ENCODE results near the gene RAPGEF4.

Gene RAPGEF4

DNA sequence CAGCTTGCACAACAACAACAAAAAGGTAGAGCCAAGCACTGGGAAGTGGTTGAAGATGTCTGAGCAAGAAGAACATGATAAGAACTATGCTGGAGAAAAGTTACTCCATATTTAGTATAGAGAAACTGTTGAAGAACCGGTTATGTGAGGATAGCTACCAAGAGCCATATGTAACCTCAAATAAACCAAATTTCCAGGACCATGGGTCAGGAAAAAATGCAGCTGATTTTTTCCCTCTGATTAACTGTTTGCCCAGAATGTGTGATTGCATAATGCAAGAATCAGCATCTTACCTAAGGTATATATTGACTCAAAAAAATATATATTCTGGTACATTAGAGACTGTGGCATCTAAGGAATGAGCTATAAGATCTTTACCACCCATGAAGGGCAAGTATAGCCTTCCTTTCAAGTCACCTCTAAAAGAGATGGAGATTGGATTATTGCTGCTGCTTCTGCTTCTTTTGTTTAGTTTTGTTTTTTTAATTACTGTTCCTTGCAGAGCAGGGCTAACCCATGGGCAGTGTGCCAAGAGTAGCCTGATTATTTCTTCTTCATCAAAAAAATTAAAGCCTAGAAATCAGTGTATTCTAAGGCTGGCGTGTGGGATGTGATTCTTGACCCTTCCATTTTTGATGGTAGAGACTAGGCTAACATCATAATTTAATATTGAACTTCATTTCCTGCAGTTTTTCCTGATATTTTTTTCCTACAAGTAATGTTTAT is 263.1 kb downstream of the RAPGEF4 start:
- Mint-ChIP-seq H3K4me3 (no peak overlapping the region), H3K9me3 (no peaks in the 10 kb centered on the region), H3K4me1 (no peaks in the 10 kb centered on the region), H3K36me3 (peaks cover 4% of the 10 kb centered on the region), H3K27ac (no peak overlapping the region), H3K27me3 (peaks cover 6% of the 10 kb centered on the region)

DNA sequence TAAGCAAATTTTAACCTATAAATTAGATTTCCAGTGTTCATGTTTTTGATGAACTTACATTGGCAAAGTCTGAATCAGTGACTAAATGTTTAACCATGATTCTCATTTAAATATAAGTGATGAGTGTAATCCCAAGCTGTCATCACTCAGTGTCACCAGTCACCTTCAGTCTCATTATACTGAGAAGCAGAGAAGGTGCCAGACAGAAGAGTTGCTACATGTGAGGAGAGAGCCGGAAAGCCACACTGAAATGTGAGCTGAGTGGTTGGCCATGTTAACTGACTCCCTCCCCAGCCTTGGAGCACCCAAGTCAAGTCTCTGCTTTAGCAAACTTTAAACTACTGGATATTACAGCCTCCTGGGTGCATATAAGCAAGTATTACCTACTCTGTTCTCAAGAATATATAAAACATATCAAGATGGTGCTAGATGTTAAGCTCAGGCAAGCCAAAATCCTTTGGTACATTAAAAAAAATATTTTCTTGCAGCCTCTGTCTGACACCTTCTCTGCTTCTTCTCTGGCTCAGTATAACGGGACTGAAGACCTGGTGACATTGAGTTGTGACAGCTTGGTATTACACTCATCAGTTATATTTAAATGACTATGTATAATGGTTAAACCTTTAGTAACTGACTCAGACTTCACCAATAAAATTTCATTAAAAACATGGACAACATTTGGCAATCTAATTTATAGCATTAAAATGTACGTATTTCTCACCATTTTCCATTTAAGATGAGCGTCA is 264.2 kb downstream of the RAPGEF4 start:
- Mint-ChIP-seq H3K27me3 (peaks cover 6% of the 10 kb centered on the region), H3K4me1 (no peaks in the 10 kb centered on the region), H3K36me3 (peaks cover 4% of the 10 kb centered on the region), H3K4me3 (no peak overlapping the region), H3K27ac (no peak overlapping the region), H3K9me3 (no peaks in the 10 kb centered on the region)

DNA sequence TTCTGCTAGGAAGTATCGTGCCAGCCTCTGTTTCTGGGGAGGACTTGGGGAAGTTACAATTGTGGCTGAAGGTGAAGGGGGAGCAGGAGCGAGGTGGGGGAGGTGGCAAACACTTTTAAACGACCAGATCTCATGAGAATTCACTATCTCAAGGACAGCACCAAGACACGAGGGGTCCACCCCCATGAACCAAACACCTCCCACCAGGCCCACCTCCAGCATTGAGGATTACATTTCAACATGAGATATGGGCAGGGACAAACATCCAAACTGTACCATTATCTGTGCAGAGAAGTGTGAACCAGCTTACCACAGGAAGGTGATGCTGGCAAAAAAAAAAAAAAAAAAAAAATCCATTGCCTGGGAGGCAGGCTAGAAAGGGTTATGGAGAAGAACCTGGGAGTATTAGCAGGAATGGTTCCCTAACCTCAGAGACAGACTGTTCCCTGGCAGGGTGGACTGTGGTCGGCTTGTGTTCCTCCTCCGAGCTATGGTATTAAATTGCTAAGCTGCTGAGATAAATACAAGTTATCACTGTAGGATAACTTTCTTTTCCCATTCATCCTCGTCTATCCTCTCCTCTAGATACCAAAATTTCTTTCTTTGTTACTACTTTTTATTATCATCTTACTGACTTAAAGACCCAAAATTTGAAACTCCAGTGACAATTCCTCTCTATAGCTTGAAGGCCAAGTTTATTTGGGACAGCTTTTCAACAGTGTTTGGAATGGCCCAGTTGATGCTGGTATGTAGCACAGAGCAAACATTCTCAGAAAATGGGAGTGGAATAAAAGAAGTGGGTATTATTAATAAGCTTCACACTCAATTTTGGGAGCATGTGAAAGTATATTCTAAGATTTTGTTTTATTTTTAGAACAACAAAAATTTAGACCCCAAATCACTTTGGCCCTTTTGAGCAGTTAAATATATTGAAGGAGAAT is 266.3 kb downstream of the RAPGEF4 start:
- no peak overlapping the region for H3K4me3 Mint-ChIP-seq
- H3K36me3 Mint-ChIP-seq, result peaks cover 4% of the 10 kb centered on the region
- no peaks in the 10 kb centered on the region for H3K9me3 Mint-ChIP-seq
- H3K27ac Mint-ChIP-seq, result no peak overlapping the region
- H3K27me3 Mint-ChIP-seq, result peaks cover 6% of the 10 kb centered on the region
- no peaks in the 10 kb centered on the region for H3K4me1 Mint-ChIP-seq

DNA sequence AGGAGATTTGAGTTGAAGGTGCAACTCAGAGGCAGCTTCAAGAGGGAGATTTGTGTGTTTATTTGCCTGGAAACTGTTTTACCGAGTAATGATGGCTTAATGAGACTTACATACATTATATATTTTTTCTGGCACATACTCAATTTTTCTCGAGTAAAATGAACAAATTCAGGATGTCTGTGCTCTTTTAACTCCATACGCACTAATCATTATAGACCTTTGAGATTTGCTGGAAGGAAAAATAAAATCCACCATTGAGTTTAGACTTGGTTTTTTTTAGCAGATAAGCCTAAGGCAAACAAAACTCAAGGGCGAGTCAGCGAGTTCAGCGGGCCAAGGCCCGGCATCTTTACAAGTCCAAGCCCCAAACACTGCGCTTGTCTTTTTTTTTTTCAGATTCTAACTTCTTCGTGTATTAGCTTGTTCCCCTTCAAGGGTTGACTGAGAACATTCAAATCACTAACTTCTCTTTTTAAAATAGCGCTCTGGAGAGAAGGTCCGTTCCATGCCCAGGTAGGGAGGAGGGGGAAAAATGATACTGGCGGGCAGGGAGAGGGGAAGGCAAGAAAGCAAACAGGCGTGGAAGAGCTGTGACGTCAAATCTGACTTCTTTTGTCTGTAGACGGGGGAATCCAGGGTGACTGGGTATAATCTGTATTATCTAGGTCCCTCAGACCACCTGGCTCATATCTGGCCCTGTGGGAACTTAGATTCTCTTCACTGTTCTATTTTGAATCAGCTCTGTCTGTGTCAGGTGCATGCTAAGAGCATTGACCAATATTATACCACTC is 267.3 kb downstream of the RAPGEF4 start:
- Mint-ChIP-seq H3K27me3 (peaks cover 4% of the 10 kb centered on the region), H3K36me3 (peaks cover 3% of the 10 kb centered on the region), H3K27ac (no peak overlapping the region), H3K4me3 (no peak overlapping the region), H3K4me1 (no peaks in the 10 kb centered on the region), H3K9me3 (no peaks in the 10 kb centered on the region)

DNA sequence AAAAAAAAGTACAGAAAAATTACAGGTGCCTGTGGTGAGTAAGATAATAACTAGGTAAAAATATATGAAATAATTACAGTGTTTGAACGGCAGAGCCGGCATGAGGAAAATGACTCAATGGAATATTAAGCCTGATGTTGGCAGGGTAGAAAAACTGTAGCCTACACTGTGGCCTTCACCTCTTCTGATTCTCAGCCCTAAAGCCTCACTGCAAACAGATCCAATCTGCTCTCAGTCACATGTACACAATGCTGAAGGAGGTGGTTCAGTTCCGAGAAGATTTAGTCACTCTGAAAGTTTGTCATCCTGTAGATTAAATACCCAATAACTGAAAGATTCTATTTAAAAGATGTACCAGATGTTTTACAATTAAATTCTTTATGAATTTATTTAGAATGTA is 273.1 kb downstream of the RAPGEF4 start:
- Mint-ChIP-seq H3K4me3 (no peak overlapping the region), H3K36me3 (no peaks in the 10 kb centered on the region), H3K27me3 (peaks cover 6% of the 10 kb centered on the region)

DNA sequence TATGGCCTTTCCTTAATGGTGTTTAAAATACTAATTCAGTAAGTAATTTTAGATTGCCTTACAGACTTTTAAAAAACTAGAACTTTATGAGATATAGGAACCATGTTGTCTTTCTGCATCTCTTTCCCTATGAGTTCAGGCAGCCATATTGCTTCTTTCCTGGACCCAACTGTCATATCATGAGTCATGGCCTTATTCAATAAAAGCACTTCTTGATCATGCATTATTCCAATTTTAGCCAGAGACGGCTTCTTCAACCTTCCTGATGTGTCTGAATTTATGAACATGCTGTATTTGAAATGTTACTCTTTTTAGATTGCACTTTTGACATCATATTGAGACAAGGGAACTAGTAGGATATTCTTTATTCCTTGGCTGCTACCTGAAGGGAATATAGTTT is 274.6 kb downstream of the RAPGEF4 start:
- H3K4me1 Mint-ChIP-seq, result no peaks in the 10 kb centered on the region
- no peak overlapping the region for H3K4me3 Mint-ChIP-seq
- H3K9me3 Mint-ChIP-seq, result no peaks in the 10 kb centered on the region
- no peaks in the 10 kb centered on the region for H3K36me3 Mint-ChIP-seq
- peaks cover 6% of the 10 kb centered on the region for H3K27me3 Mint-ChIP-seq
- H3K27ac Mint-ChIP-seq, result no peak overlapping the region

More for the DNA sequence above, 273.1 kb downstream of the RAPGEF4 start:
- Mint-ChIP-seq H3K27ac (no peak overlapping the region), H3K9me3 (no peaks in the 10 kb centered on the region), H3K4me1 (no peaks in the 10 kb centered on the region)

DNA sequence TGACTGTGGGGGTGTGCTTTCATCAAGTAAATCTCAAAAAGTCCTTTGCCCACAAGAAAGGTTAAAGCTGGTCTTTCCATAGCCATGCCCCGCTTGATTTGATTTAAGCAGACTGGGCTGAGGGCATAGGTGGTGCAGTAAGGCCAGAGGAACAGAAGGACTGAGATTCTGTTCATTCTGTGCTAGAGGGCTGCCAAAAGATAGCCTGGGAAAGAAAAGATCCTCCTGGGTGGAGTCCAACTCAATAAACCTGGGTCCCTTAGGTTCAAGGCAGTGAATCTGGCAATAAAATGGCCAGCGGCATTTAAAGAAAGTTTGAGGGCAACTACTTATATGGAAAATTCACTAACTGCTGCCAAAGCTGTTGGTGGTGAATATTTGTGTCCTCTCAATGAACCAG is 280.8 kb downstream of the RAPGEF4 start:
- H3K9me3 Mint-ChIP-seq, result no peaks in the 10 kb centered on the region
- H3K4me3 Mint-ChIP-seq, result no peak overlapping the region
- H3K36me3 Mint-ChIP-seq, result no peaks in the 10 kb centered on the region
- H3K27ac Mint-ChIP-seq, result no peak overlapping the region
- no peaks in the 10 kb centered on the region for H3K4me1 Mint-ChIP-seq
- H3K27me3 Mint-ChIP-seq, result peaks cover under 1% of the 10 kb centered on the region

DNA sequence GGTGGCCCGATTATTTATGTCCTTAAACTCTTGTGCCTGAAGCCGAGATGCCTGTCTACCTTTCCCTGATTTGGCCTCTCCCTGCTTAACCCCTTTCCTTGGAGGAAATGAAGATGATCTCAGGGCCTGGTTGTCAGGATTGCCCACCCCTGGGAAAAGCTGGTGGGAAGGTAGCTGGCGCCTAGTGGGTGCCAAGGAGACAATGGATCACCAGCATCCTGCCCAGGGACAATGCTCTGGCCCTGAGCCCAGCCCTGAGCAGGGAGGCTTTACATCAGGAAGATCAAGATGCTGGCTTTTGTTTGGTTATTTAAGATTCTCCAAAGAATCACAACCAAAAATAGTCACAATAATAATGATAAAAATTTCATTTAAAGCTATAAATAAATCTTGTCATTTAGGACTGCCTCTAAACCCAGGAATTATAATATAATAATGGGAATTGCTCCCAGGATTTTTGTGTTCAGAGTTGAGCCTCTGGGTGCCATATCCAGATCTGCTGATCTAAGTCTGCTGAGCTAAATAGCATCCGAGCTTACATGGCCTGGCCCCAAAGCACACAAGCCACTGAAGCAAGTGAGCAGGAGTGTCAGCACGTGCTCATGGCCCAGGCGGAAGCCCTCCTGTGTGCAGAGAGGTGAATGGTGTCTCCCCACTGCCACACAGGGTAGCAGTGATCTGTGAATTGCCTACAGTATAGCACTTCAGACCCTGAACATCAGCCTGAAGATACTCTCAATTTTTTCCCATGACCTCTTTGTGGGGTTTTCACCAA is 282.2 kb downstream of the RAPGEF4 start:
- Mint-ChIP-seq H3K4me3 (no peak overlapping the region), H3K27ac (no peak overlapping the region), H3K9me3 (no peaks in the 10 kb centered on the region), H3K4me1 (no peaks in the 10 kb centered on the region), H3K27me3 (no peaks in the 10 kb centered on the region), H3K36me3 (no peaks in the 10 kb centered on the region)

DNA sequence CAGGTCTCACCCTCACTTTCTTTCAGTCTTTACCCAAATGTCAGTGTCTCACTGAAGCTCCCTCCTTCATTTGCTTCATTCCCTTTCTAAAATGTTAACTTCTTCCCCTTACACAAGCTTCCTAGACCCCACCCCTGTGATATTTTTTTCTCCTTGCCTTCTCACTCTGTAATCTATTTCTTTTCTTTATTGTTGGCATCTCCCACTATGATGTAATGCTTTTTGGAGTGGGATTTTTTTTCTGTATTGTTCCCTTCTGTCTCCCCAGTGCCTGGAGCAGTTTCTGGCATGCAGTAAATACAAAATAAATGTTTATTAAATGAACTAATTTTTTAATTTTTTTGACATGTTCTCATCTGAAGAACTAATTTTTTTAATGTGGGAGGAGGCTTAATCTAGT is 284.1 kb downstream of the RAPGEF4 start:
- no peak overlapping the region for H3K27ac Mint-ChIP-seq
- H3K9me3 Mint-ChIP-seq, result no peaks in the 10 kb centered on the region
- no peaks in the 10 kb centered on the region for H3K27me3 Mint-ChIP-seq
- no peak overlapping the region for H3K4me3 Mint-ChIP-seq
- no peaks in the 10 kb centered on the region for H3K4me1 Mint-ChIP-seq
- H3K36me3 Mint-ChIP-seq, result no peaks in the 10 kb centered on the region

DNA sequence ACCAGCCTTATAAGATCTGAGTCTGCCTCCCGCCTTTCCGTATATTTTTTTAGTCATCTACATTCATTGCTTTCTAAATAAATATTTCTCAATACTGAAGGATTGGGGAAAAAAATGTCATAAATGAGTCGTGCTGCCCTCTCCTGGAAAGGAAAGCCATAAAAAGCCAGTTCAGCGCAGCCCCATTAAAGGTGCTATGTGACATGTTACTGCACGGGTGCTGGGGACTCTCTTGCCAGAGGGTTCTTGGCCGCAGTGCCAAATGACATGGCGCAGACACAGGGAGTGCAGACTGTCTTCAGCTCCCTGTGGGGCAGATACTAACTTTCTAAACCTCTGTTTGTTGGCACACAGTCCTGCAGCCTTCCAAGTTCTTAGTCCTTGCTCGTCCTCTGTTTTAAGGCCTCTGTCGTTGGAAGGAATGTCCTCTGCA is 286.3 kb downstream of the RAPGEF4 start:
- H3K4me3 Mint-ChIP-seq, result no peak overlapping the region
- H3K4me1 Mint-ChIP-seq, result no peaks in the 10 kb centered on the region
- no peaks in the 10 kb centered on the region for H3K9me3 Mint-ChIP-seq
- no peak overlapping the region for H3K27ac Mint-ChIP-seq
- H3K27me3 Mint-ChIP-seq, result no peaks in the 10 kb centered on the region
- H3K36me3 Mint-ChIP-seq, result no peaks in the 10 kb centered on the region

DNA sequence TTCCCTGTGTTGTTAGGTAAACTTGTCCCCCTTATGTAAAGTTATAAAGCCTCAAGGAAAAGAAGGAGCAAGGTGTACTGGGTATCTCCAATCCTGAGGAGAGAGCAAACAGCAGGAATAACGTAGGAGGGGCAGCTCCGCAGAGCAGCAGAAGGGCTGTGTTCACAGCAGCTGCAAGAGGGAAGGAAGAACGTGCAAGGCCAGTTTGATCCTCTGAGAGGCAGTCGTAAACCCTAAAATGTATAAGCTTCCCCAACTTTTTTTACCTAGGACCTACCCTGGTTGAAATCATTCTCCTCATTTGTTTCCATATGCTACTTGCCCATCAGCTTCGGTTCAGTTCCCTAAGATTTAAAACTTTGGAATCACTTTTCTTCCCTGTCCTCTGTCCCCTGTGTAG is 288.1 kb downstream of the RAPGEF4 start:
- Mint-ChIP-seq H3K4me1 (no peaks in the 10 kb centered on the region), H3K27ac (no peak overlapping the region), H3K27me3 (no peaks in the 10 kb centered on the region), H3K36me3 (no peaks in the 10 kb centered on the region), H3K9me3 (no peaks in the 10 kb centered on the region), H3K4me3 (no peak overlapping the region)

DNA sequence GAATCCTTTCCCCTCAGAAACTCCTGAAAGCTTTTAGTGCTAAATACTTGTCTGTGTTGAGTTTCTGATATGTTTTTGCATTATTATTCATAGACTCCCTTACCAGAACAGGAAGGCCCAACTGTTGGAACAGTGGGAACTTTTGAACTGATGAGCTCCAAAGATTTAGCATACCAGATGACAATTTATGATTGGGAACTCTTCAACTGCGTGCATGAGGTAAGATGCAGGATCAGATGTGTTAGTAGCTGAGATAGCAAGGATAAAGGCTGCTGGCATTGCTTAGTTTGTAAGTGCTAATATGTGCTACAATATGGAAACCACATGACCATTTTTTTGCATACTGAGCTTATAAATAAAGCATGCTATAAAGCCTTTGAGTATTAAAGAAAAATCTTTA is 290.8 kb downstream of the RAPGEF4 start:
- H3K27me3 Mint-ChIP-seq, result no peaks in the 10 kb centered on the region

DNA sequence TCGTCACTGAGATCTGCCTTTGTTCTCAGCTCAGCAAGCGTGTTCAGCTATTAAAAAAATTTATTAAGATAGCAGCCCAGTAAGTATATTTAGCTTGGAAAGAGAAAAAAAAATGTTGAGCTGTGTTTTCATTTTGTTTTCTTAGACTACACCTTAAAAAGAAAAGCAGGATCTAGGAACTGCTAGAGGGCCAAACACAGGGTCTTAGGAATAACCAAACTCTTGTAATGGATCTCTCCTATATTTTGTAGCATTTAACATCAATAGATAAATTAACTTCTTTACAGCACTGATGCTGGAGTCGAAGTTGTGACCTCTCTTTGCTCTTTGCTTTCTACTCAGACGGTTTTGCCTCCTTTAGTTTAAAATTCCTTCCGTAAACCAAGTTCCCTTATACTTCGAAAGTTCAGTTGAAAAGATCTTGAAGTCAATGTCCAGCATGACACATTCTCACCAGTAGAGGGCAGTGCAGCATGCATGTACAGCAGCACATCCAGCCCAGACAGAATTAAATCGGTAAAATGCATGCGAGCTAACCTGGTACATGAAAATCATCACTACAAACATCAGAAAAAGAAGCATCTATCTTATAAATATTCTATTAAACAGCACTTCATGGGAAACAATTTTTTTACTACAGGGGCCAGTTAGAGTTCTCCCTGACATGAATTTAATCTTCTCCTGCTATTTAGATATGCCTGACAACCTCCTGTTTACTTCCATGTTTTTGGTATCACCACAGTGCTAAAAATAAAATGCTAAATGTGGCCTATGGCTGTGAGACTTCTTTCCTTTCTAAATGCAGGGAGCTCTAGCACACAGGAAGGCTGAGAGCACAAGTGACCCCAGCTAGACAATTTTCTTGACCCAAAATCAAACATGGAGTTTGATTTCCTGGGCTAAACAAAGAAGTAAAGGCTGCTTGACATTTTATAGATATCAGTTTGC is 291.8 kb downstream of the RAPGEF4 start:
- H3K4me3 Mint-ChIP-seq, result no peak overlapping the region
- H3K27ac Mint-ChIP-seq, result no peak overlapping the region
- H3K27me3 Mint-ChIP-seq, result no peaks in the 10 kb centered on the region
- H3K4me1 Mint-ChIP-seq, result no peaks in the 10 kb centered on the region
- no peaks in the 10 kb centered on the region for H3K36me3 Mint-ChIP-seq
- H3K9me3 Mint-ChIP-seq, result no peaks in the 10 kb centered on the region

More for the DNA sequence above, 290.8 kb downstream of the RAPGEF4 start:
- Mint-ChIP-seq H3K4me1 (no peaks in the 10 kb centered on the region), H3K36me3 (no peaks in the 10 kb centered on the region), H3K4me3 (no peak overlapping the region), H3K27ac (no peak overlapping the region), H3K9me3 (no peaks in the 10 kb centered on the region)

DNA sequence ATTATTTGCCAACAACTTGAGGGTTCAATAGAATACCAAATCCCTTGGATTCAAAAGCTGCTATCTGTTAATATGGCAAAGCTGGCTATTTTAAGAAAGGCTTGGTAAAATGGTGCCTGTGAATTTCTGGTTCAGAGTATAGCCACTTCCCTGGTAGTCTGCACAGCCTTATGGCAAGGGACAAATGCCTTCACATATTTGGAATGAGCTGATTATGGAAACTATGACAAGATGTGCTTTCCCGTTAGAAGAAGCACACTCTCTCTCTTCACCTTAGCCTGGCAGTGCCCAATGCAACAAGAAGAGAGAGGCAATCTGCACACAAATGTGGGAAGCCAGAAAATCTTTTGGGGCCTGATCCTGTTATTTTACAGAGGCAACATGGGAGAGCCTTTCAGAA is 292.5 kb downstream of the RAPGEF4 start:
- Mint-ChIP-seq H3K9me3 (no peaks in the 10 kb centered on the region), H3K4me1 (no peaks in the 10 kb centered on the region), H3K36me3 (no peaks in the 10 kb centered on the region), H3K4me3 (no peak overlapping the region), H3K27ac (no peak overlapping the region), H3K27me3 (no peaks in the 10 kb centered on the region)

All from activated naive CD4-positive, alpha-beta T cell treated with anti-CD3 and anti-CD28 coated beads, Interleukin-2, amount 50 U/mL, for 24 hours (primary cell).